Panc1 (cell line): ENCODE results near the gene SELENOW. TPM values are rescaled to one million over a fixed set of nuclear protein-coding genes. Genes with fewer than 3 reads are reported as not detected.

Source experiments
- ATAC-seq: fragments of 200-7000 bp; cut with Tn5 transposase; 2 replicates; pipeline ENCODE4 v1.9.1; 2020; ENCODE audit warnings: mild to moderate bottlenecking, moderate library complexity
- BruUV-seq: library from RNA; stranded (reverse); fragments of 400-500 nt; replicated peaks from 2 replicates; lab custom pipeline; 2021; lab: Mats Ljungman, UMichigan
- CTCF ChIA-PET: fragments of 300-600 bp; sonication (Branson Sonifier 250); formaldehyde crosslinking; loops from one replicate; lab custom pipeline; 2022; ENCODE audit warnings: antibody characterized with exemption; lab: Charles Lee
- POLR2A ChIA-PET: fragments of 300-600 bp; sonication (Branson Sonifier 250); formaldehyde crosslinking; loops from one replicate; lab custom pipeline; 2022; ENCODE audit warnings: antibody characterized with exemption; lab: Charles Lee
- DNase-seq: peaks from one replicate; pipeline ENCODE4 v3.0.0-alpha.2; 2010; ENCODE audit warnings: low read depth, low spot score
- H3K27ac ChIP-seq: 2 replicates; pipeline ENCODE4 v1.5.1; 2011; ENCODE audit warnings: mild to moderate bottlenecking, low read length, inconsistent platforms
- H3K27me3 ChIP-seq: fragments of 200-500 bp; sonication (Bioruptor generic); 2 replicates; pipeline ENCODE4 v1.6.0; 2014; ENCODE audit warnings: low read length, inconsistent platforms; ENCODE audit not compliant: control insufficient read depth, insufficient read depth
- H3K36me3 ChIP-seq: fragments of 200-500 bp; sonication (Bioruptor generic); 2 replicates; pipeline ENCODE4 v1.5.1; 2014; ENCODE audit warnings: inconsistent platforms, mild to moderate bottlenecking, low read length, moderate library complexity; ENCODE audit not compliant: control insufficient read depth, insufficient read depth
- H3K4me1 ChIP-seq: 2 replicates; pipeline ENCODE4 v1.5.1; 2011; ENCODE audit warnings: inconsistent platforms, mild to moderate bottlenecking, low read length, moderate library complexity; ENCODE audit not compliant: control insufficient read depth, insufficient read depth
- H3K4me3 ChIP-seq, 2 experiments: 2 replicates each; pipeline ENCODE4 v1.5.1; 2011 to 2012; ENCODE audit warnings: low read depth in 2 of 2, low read length in 2 of 2, mild to moderate bottlenecking in 2 of 2, inconsistent platforms in 1 of 2, moderate library complexity in 1 of 2
- H3K9me3 ChIP-seq: fragments of 200-500 bp; sonication (Bioruptor generic); 2 replicates; pipeline ENCODE4 v1.5.1; 2014; ENCODE audit warnings: low read depth, mild to moderate bottlenecking, inconsistent platforms, low read length, moderate library complexity; ENCODE audit not compliant: control insufficient read depth, insufficient read depth
- POLR2AphosphoS5 ChIP-seq: IDR thresholded peaks from 2 replicates; pipeline ENCODE4 v1.6.1; 2012; ENCODE audit warnings: mild to moderate bottlenecking, low read depth, low read length, moderate library complexity
- SIN3A ChIP-seq: IDR thresholded peaks from 2 replicates; pipeline ENCODE4 v1.6.1; 2012; ENCODE audit warnings: low read depth, mild to moderate bottlenecking, low read length, moderate library complexity, borderline replicate concordance; ENCODE audit not compliant: insufficient read depth
- TCF7L2 ChIP-seq: IDR thresholded peaks from 2 replicates; pipeline ENCODE4 v1.6.1; 2011; ENCODE audit warnings: mild to moderate bottlenecking, low read depth, low read length, inconsistent platforms
- in situ Hi-C: cut with HindIII; loops from 2 replicates; pipeline ENCODE4 v1.10.0; 2016; ENCODE audit warnings: low sequenced_read_pairs, low pct_unique_long_range_greater_than_20kb
- intact Hi-C: fragments of 100-400 bp; cut with micrococcal nuclease; formaldehyde crosslinking; loops from one replicate; pipeline ENCODE4 v1.10.0; 2022; ENCODE audit not compliant: unreplicated experiment
- total RNA-seq: library from RNA; stranded (reverse); gene quantifications from one replicate; pipeline ENCODE4 v1.2.1, GENCODE V29; 2021; ENCODE audit not compliant: unreplicated experiment
- TF ChIP-seq, protein P1 (sequence below), 2 experiments: IDR thresholded peaks; 2 replicates each; pipeline ENCODE4 v1.6.1; 2011 to 2012; ENCODE audit warnings: low read depth in 2 of 2, control low read depth in 1 of 2, low read length in 1 of 2, mild to moderate bottlenecking in 1 of 2, moderate library complexity in 1 of 2; ENCODE audit not compliant: insufficient read depth in 1 of 2
- TF ChIP-seq, protein P2 (sequence below): fragments of 450-650 bp; IDR thresholded peaks from 2 replicates; pipeline ENCODE4 v1.5.1; 2017; ENCODE audit warnings: mild to moderate bottlenecking

The SELENOW gene
- total RNA-seq, 1 experiment from 2014 or later, result 62.0 TPM

GRCh38 chr19:47729799-47730520 is 48.5 kb upstream of the SELENOW start:
- H3K4me3 ChIP-seq, result peak overlapping the region; percentile 37 to 44
- no peaks in the 10 kb centered on the region for H3K27me3 ChIP-seq
- in situ Hi-C loops, result no loop called here
- no peak for DNase-seq
- no peak for TF ChIP-seq TCF7L2
- TF ChIP-seq SIN3A, result 0 out of 2 replicates have a peak, but pooled peaks have one; percentile 4
- TF ChIP-seq, protein P1, sequence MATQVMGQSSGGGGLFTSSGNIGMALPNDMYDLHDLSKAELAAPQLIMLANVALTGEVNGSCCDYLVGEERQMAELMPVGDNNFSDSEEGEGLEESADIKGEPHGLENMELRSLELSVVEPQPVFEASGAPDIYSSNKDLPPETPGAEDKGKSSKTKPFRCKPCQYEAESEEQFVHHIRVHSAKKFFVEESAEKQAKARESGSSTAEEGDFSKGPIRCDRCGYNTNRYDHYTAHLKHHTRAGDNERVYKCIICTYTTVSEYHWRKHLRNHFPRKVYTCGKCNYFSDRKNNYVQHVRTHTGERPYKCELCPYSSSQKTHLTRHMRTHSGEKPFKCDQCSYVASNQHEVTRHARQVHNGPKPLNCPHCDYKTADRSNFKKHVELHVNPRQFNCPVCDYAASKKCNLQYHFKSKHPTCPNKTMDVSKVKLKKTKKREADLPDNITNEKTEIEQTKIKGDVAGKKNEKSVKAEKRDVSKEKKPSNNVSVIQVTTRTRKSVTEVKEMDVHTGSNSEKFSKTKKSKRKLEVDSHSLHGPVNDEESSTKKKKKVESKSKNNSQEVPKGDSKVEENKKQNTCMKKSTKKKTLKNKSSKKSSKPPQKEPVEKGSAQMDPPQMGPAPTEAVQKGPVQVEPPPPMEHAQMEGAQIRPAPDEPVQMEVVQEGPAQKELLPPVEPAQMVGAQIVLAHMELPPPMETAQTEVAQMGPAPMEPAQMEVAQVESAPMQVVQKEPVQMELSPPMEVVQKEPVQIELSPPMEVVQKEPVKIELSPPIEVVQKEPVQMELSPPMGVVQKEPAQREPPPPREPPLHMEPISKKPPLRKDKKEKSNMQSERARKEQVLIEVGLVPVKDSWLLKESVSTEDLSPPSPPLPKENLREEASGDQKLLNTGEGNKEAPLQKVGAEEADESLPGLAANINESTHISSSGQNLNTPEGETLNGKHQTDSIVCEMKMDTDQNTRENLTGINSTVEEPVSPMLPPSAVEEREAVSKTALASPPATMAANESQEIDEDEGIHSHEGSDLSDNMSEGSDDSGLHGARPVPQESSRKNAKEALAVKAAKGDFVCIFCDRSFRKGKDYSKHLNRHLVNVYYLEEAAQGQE (IDR thresholded peaks at IDR 0.05; ENCODE audit: insufficient read depth in 1 of 2, low read depth in 2 of 2, low read length in 1 of 2), result no peak
- no peak for TF ChIP-seq POLR2AphosphoS5
- TF ChIP-seq, protein P2, sequence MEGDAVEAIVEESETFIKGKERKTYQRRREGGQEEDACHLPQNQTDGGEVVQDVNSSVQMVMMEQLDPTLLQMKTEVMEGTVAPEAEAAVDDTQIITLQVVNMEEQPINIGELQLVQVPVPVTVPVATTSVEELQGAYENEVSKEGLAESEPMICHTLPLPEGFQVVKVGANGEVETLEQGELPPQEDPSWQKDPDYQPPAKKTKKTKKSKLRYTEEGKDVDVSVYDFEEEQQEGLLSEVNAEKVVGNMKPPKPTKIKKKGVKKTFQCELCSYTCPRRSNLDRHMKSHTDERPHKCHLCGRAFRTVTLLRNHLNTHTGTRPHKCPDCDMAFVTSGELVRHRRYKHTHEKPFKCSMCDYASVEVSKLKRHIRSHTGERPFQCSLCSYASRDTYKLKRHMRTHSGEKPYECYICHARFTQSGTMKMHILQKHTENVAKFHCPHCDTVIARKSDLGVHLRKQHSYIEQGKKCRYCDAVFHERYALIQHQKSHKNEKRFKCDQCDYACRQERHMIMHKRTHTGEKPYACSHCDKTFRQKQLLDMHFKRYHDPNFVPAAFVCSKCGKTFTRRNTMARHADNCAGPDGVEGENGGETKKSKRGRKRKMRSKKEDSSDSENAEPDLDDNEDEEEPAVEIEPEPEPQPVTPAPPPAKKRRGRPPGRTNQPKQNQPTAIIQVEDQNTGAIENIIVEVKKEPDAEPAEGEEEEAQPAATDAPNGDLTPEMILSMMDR, result no peak
- peaks cover 11% of the 10 kb centered on the region for H3K4me1 ChIP-seq
- H3K9me3 ChIP-seq, result no peaks in the 10 kb centered on the region
- peak; percentile 85 for ATAC-seq
- H3K36me3 ChIP-seq, result no peaks in the 10 kb centered on the region
- H3K27ac ChIP-seq, result peak overlapping the region; percentile 54; the same call in 1 of the 2 replicates
- BruUV-seq, result no TSS peak
- ChIA-PET CTCF (no interaction called here), POLR2A (no interaction called here)
- intact Hi-C loops, result no loop called here

DNA sequence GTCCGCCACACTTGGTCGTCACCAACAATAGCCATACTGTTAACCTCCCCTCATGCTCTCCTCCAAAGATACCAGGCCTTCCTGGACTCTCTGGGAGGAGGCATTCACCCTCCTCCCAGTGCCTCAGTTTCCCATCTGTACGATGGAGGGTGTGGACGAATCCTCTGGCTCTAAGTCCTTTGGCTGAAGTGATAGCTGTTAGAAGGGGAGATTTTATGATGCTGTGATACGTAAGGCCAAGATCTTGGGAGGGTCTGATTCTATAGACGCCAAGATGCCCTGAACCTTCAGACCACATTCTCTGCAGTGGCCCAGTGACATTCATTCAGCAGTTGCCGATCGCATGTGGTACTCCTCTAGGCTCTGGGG is 48.0 kb upstream of the SELENOW start:
- no peak overlapping the region for H3K4me3 ChIP-seq
- H3K27me3 ChIP-seq, result no peaks in the 10 kb centered on the region
- no peak for ATAC-seq
- CTCF ChIA-PET, result no interaction called here
- intact Hi-C loops (no loop called here), in situ Hi-C loops (no loop called here)
- no peaks in the 10 kb centered on the region for H3K36me3 ChIP-seq
- TF ChIP-seq, protein P1 (IDR thresholded peaks at IDR 0.05; ENCODE audit: insufficient read depth in 1 of 2, low read depth in 2 of 2, low read length in 1 of 2), result no peak
- TF ChIP-seq SIN3A (no peak), TCF7L2 (no peak), POLR2AphosphoS5 (no peak)
- TF ChIP-seq, protein P2, result no peak
- POLR2A ChIA-PET, result no interaction called here
- H3K27ac ChIP-seq, result no peak overlapping the region
- no peak for DNase-seq
- peaks cover 11% of the 10 kb centered on the region for H3K4me1 ChIP-seq
- BruUV-seq, result no TSS peak
- H3K9me3 ChIP-seq, result no peaks in the 10 kb centered on the region
